Measurements from ENCODE around the gene TMEM191C. TPM values are rescaled to one million over a fixed set of nuclear protein-coding genes. Genes with fewer than 3 reads are reported as not detected.

The TMEM191C gene
- total RNA-seq, 1 donor from 2014 or later, result 0.92 TPM

Other genes starting within 250 kb of the TMEM191C start
- under 0.01 and 0.04 TPM in 2 replicates for gene RIMBP3B, start 83.6 kb upstream of the TMEM191C start, total RNA-seq
- gene HIC2, start 50.0 kb upstream of the TMEM191C start, total RNA-seq, result 2.4 and 2.7 TPM in 2 replicates
- 0.04 TPM in 1 of 2 replicates, not detected in the other for gene RIMBP3C, start 84.1 kb downstream of the TMEM191C start, total RNA-seq
- gene UBE2L3, start 100.3 kb downstream of the TMEM191C start, total RNA-seq, result 28.7 and 41.2 TPM in 2 replicates
- 21.5 and 23.5 TPM in 2 replicates for gene YDJC, start 162.6 kb downstream of the TMEM191C start, total RNA-seq
- 0.07 and 0.35 TPM in 2 replicates for gene CCDC116, start 165.4 kb downstream of the TMEM191C start, total RNA-seq
- gene SDF2L1, start 174.9 kb downstream of the TMEM191C start, total RNA-seq, result 54.4 and 113 TPM in 2 replicates
- gene PPIL2, start 198.6 kb downstream of the TMEM191C start, total RNA-seq, result 19.3 and 22.6 TPM in 2 replicates

Measured in pulmonary artery endothelial cell (primary cell).